Mesendoderm (in vitro differentiated cells): ENCODE measurements around the gene TMEM115.

ENCODE experiments used
- DNase-seq: peaks from one replicate; pipeline ENCODE4 v3.0.0; 2013
- H2AK5ac ChIP-seq: 2 replicates; pipeline ENCODE4 v1.6.1; 2013; ENCODE audit warnings: low read length, inconsistent platforms
- H2BK120ac ChIP-seq: 2 replicates; pipeline ENCODE4 v1.6.1; 2013; ENCODE audit warnings: low read depth, mild to moderate bottlenecking, low read length, moderate library complexity, mixed read lengths
- H2BK15ac ChIP-seq: replicated peaks from 2 replicates; pipeline ENCODE4 v1.6.1; 2013; ENCODE audit warnings: low read depth, mild to moderate bottlenecking, moderate library complexity
- H2BK5ac ChIP-seq: 2 replicates; pipeline ENCODE4 v1.6.1; 2013; ENCODE audit warnings: low read length, inconsistent platforms
- H3K18ac ChIP-seq: 2 replicates; pipeline ENCODE4 v1.6.1; 2013; ENCODE audit warnings: mild to moderate bottlenecking, low read length, mixed read lengths
- H3K23ac ChIP-seq: one replicate; pipeline ENCODE4 v1.6.1; 2013; ENCODE audit warnings: low read length
- H3K27ac ChIP-seq: 2 replicates; pipeline ENCODE4 v1.5.1; 2013; ENCODE audit warnings: low read depth, mild to moderate bottlenecking, inconsistent platforms, low read length, moderate library complexity
- H3K27me3 ChIP-seq: 2 replicates; pipeline ENCODE4 v1.6.1; 2013; ENCODE audit warnings: low read length, control low read depth, mild to moderate bottlenecking, inconsistent platforms; ENCODE audit not compliant: insufficient read depth, poor library complexity
- H3K36me3 ChIP-seq: 2 replicates; pipeline ENCODE4 v1.6.1; 2013; ENCODE audit warnings: low read length, inconsistent platforms; ENCODE audit not compliant: control insufficient read depth, insufficient read depth
- H3K4ac ChIP-seq: one replicate; pipeline ENCODE4 v1.6.1; 2013; ENCODE audit warnings: low read depth, mild to moderate bottlenecking, low read length, moderate library complexity
- H3K4me1 ChIP-seq: 2 replicates; pipeline ENCODE4 v1.6.1; 2013; ENCODE audit warnings: low read depth, low read length, inconsistent platforms; ENCODE audit not compliant: control insufficient read depth
- H3K4me2 ChIP-seq: 2 replicates; pipeline ENCODE4 v1.6.1; 2013; ENCODE audit warnings: low read length
- H3K4me3 ChIP-seq: 2 replicates; pipeline ENCODE4 v1.5.1; 2013; ENCODE audit warnings: mild to moderate bottlenecking, low read length
- H3K56ac ChIP-seq: one replicate; pipeline ENCODE4 v1.6.1; 2013; ENCODE audit warnings: low read length
- H3K79me1 ChIP-seq: 2 replicates; pipeline ENCODE4 v1.6.1; 2013; ENCODE audit warnings: low read length, inconsistent platforms
- H3K79me2 ChIP-seq: 2 replicates; pipeline ENCODE4 v1.6.1; 2013; ENCODE audit warnings: mild to moderate bottlenecking, low read length; ENCODE audit not compliant: control insufficient read depth, insufficient read depth
- H3K9ac ChIP-seq: 2 replicates; pipeline ENCODE4 v1.6.1; 2013; ENCODE audit warnings: low read length, inconsistent platforms
- H4K5ac ChIP-seq: one replicate; pipeline ENCODE4 v1.6.1; 2013; ENCODE audit warnings: low read length
- H4K8ac ChIP-seq: one replicate; pipeline ENCODE4 v1.6.1; 2013; ENCODE audit warnings: low read depth, mild to moderate bottlenecking, control low read depth, low read length, moderate library complexity
- WGBS: extraction: QIAGEN DNeasy Blood & Tissue Kit; methylation state at CpG from one replicate; pipeline ENCODE4 v1.1.7; 2013; ENCODE audit warnings: low lambda C conversion rate, missing lambda C conversion rate; ENCODE audit not compliant: insufficient coverage; ENCODE audit errors: extremely low coverage; 5-methylcytosine and 5-hydroxymethylcytosine counted together

Gene TMEM115

DNA sequence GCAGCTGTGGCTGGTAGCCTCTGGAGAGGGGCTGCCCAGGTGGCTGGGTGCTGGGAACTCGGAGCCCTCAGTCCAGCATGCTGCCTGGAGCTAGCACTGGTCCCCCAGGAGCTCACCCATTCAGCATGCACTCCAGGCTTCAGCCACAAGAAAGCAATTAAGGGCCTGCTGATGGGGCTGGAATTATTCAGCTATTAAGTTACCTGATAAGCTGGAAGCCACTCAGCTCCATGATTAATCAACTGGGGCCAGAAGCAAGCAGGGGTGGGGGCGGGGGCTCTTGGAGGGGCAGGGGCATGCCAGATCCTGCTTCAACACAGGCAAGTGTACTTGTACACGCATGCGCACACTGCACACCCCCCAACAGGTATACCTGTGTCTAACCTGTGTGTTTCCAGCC, 22.1 kb upstream of the TMEM115 start:
- H3K4me1 ChIP-seq, result no peaks in the 10 kb centered on the region
- H3K18ac ChIP-seq, result no peak overlapping the region
- no peak overlapping the region for H3K23ac ChIP-seq
- no peak overlapping the region for H4K8ac ChIP-seq
- no peak overlapping the region for H3K56ac ChIP-seq
- no peaks in the 10 kb centered on the region for H3K79me1 ChIP-seq
- no peak overlapping the region for H4K5ac ChIP-seq
- H2BK120ac ChIP-seq, result no peak overlapping the region
- H3K4me2 ChIP-seq, result no peak overlapping the region
- H2AK5ac ChIP-seq, result no peak overlapping the region
- no peaks in the 10 kb centered on the region for H3K27me3 ChIP-seq
- no peak overlapping the region for H3K4ac ChIP-seq
- no CpG with 5 or more reads among the region's 4 CpGs for WGBS
- H2BK5ac ChIP-seq, result no peak overlapping the region
- no peak overlapping the region for H3K4me3 ChIP-seq
- no peaks in the 10 kb centered on the region for H3K36me3 ChIP-seq
- no peak for DNase-seq
- H3K79me2 ChIP-seq, result no peaks in the 10 kb centered on the region
- no peak overlapping the region for H2BK15ac ChIP-seq
- H3K27ac ChIP-seq, result no peak overlapping the region
- no peak overlapping the region for H3K9ac ChIP-seq

DNA sequence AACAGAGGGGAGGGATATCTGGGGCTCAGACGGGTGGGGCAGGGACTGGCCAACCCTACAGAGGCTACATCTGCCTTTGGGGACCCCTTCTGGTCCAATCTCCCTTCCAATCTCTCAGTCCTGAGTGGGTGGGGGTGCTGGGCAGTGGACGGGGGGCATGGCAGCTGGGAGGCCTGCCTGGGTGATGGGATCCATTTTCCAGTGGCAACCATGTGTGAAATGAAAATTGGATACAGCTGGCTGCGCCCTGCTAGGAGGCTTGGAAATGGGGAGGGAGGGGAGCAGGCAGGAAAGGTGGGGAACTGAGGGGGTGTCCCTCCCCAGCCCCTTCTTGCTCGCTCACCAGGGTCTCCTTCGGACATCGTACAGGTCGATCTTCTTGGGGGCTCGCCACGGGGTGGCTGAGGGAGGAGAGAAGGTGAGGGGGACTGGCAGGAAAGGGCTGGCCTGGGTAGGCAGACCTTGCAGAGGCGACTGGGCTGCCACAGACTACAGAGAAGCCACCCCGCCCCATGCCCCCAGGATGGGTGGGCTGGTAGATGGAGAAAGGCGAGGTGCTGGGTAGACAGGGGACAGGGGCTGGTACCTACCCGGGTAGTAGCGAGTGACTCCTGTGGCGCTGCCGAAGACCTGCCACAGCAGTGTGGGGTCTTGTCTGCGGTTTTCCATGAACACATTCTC, 21.2 kb upstream of the TMEM115 start:
- Histone ChIP-seq H3K27ac (no peak overlapping the region), H3K23ac (no peak overlapping the region), H3K18ac (no peak overlapping the region), H2AK5ac (no peak overlapping the region), H3K36me3 (no peaks in the 10 kb centered on the region), H3K79me1 (no peaks in the 10 kb centered on the region), H4K5ac (no peak overlapping the region), H3K56ac (no peak overlapping the region), H3K4me1 (no peaks in the 10 kb centered on the region), H2BK5ac (no peak overlapping the region), H3K79me2 (no peaks in the 10 kb centered on the region), H4K8ac (no peak overlapping the region), H2BK15ac (no peak overlapping the region), H3K4me2 (no peak overlapping the region), H3K9ac (no peak overlapping the region), H3K4ac (no peak overlapping the region), H3K27me3 (no peaks in the 10 kb centered on the region), H3K4me3 (no peak overlapping the region), H2BK120ac (no peak overlapping the region)
- no CpG with 5 or more reads among the region's 17 CpGs for WGBS
- no peak for DNase-seq

DNA sequence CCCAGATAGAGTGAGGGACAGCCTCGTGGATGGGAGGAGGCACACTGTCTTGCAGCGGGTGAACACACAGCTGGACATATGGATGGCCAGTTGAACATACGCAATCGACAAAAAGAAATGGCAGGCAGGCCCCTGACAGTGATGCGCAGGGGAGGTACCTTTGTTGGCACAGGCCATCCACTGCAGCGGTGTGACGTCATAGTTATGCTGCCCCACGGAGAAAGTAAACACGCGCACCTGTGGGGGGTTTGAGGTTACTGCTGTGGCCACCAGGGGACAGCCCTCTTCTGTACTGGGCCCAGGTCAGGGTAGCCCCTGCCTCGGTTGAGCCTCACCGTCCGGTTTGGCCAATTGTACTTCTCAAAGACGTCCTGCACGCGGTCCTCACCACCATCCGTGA, 19.4 kb upstream of the TMEM115 start:
- no peaks in the 10 kb centered on the region for H3K36me3 ChIP-seq
- H2BK120ac ChIP-seq, result no peak overlapping the region
- H3K23ac ChIP-seq, result no peak overlapping the region
- H2BK15ac ChIP-seq, result no peak overlapping the region
- no peak overlapping the region for H2AK5ac ChIP-seq
- no peaks in the 10 kb centered on the region for H3K79me1 ChIP-seq
- no peak overlapping the region for H3K27ac ChIP-seq
- H3K4ac ChIP-seq, result no peak overlapping the region
- no peak overlapping the region for H3K4me2 ChIP-seq
- DNase-seq, result no peak
- no CpG with 5 or more reads among the region's 17 CpGs for WGBS
- H3K18ac ChIP-seq, result no peak overlapping the region
- no peaks in the 10 kb centered on the region for H3K79me2 ChIP-seq
- H3K4me3 ChIP-seq, result no peak overlapping the region
- H3K27me3 ChIP-seq, result no peaks in the 10 kb centered on the region
- H4K5ac ChIP-seq, result no peak overlapping the region
- H2BK5ac ChIP-seq, result no peak overlapping the region
- no peaks in the 10 kb centered on the region for H3K4me1 ChIP-seq
- no peak overlapping the region for H3K56ac ChIP-seq
- no peak overlapping the region for H4K8ac ChIP-seq
- no peak overlapping the region for H3K9ac ChIP-seq

- Histone ChIP-seq H3K4ac (no peak overlapping the region), H4K5ac (no peak overlapping the region), H3K4me3 (no peak overlapping the region), H2BK120ac (no peak overlapping the region), H2BK5ac (no peak overlapping the region), H3K79me2 (no peaks in the 10 kb centered on the region), H2AK5ac (no peak overlapping the region), H3K4me2 (no peak overlapping the region), H3K23ac (no peak overlapping the region), H2BK15ac (no peak overlapping the region), H3K4me1 (peaks cover 2% of the 10 kb centered on the region), H3K27ac (no peak overlapping the region), H3K27me3 (no peaks in the 10 kb centered on the region), H4K8ac (no peak overlapping the region), H3K9ac (no peak overlapping the region), H3K36me3 (no peaks in the 10 kb centered on the region), H3K56ac (no peak overlapping the region), H3K79me1 (no peaks in the 10 kb centered on the region), H3K18ac (no peak overlapping the region)
- DNase-seq, result no peak
- no CpG with 5 or more reads among the region's 6 CpGs for WGBS
Measured at GRCh38 chr3:50378024-50378423, 18.7 kb upstream of the TMEM115 start.

DNA sequence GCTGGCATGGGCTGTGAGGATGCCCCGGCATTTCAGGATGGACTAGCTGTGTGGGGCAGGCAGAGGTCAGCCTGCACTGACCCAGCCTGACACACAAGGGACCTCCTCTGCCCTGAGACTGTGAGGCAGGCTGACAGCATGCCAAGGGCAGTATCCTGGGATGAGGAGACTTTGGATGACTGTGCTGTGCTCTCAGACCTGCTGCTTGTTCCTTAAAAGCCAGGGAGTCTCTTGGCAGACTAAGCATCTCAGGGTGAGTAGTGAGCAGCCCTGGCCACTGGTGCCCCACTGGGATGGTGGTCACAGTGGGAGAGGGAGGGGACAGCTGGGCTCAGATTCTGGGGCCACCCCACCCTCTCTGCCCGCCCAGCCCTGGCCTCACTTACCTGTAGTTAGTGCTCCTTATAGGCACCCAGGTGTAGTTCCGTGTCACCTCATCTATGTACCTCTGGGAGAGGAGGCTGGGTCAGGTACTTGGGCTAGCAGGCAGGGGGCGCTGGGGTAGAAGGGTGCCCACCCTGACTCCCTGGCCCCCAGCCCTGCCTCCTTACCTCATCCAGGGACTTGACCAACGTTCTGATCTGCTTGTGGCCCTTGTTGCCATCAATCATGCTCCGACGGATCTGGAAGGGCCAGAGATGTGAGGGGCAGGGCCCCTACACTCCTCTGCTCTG, 16.1 kb upstream of the TMEM115 start:
- Histone ChIP-seq H3K27me3 (no peaks in the 10 kb centered on the region), H3K4me3 (no peak overlapping the region), H3K4me1 (peaks cover 3% of the 10 kb centered on the region), H3K36me3 (no peaks in the 10 kb centered on the region), H3K9ac (no peak overlapping the region), H3K56ac (no peak overlapping the region), H3K79me1 (no peaks in the 10 kb centered on the region), H3K23ac (peak overlapping the region; percentile 16), H2BK5ac (no peak overlapping the region), H3K79me2 (no peaks in the 10 kb centered on the region), H2BK120ac (no peak overlapping the region), H3K4ac (no peak overlapping the region), H2AK5ac (no peak overlapping the region), H3K4me2 (no peak overlapping the region), H4K8ac (no peak overlapping the region), H2BK15ac (no peak overlapping the region), H3K27ac (no peak overlapping the region), H3K18ac (no peak overlapping the region), H4K5ac (no peak overlapping the region)
- no CpG with 5 or more reads among the region's 7 CpGs for WGBS
- no peak for DNase-seq
